A549 treated with DMSO at 1 μM for 4 hours (cell line): ENCODE data around the gene PYGB. TPM values are rescaled to one million over a fixed set of nuclear protein-coding genes. Genes with fewer than 3 reads are reported as not detected.

Experiments
- total RNA-seq: library from RNA; stranded (reverse); fragments of 200-300 nt; extraction: Qiagen RNA extraction; gene quantifications from 5 replicates; pipeline ENCODE4 v1.2.3, GENCODE V29; 2022; ENCODE audit warnings: low read depth

PYGB gene
- total RNA-seq: 116 to 133 TPM (median 122 TPM) in 5 replicates

GRCh38 chr20:25247956-25248785 lies at the start of gene PYGB:
Gene PYGB, plus strand, starts transcription at chr20:25248085. Its CDS starts 94 bp downstream, at chr20:25248179.

Other genes with a start within 250 kb of the PYGB start
- gene ACSS1, start 189.9 kb upstream of the PYGB start, total RNA-seq: 7.1 to 11.4 TPM (median 10.6 TPM) in 5 replicates
- gene VSX1, start 165.9 kb upstream of the PYGB start, total RNA-seq: 0.43 to 1.2 TPM (median 1.0 TPM) in 5 replicates
- gene ENTPD6, start 52.4 kb upstream of the PYGB start, total RNA-seq: 86.9 to 108 TPM (median 97.2 TPM) in 5 replicates
- gene ABHD12, start 142.8 kb downstream of the PYGB start, total RNA-seq: 78.0 to 96.8 TPM (median 93.6 TPM) in 5 replicates
- gene GINS1, start 159.6 kb downstream of the PYGB start, total RNA-seq: 29.1 to 39.5 TPM (median 37.9 TPM) in 5 replicates